RWPE2 (cell line): ENCODE measurements around the gene CST9L.

ENCODE experiments used
- ATAC-seq: fragments of 200-7000 bp; cut with Tn5 transposase; 3 replicates; pipeline ENCODE4 v1.9.1; 2021; ENCODE audit warnings: low read depth
- DNase-seq: peaks from one replicate; pipeline ENCODE4 v3.0.0-alpha.2; 2020; ENCODE audit warnings: low spot score
- H3K27ac ChIP-seq: fragments of 450-650 bp; 2 replicates; pipeline ENCODE4 v1.5.1; 2017; ENCODE audit warnings: mild to moderate bottlenecking; ENCODE audit not compliant: poor library complexity, severe bottlenecking
- H3K27me3 ChIP-seq: fragments of 250-450 bp; sonication (Bioruptor Pico); 2 replicates; pipeline ENCODE4 v1.5.1; 2021; ENCODE audit warnings: mild to moderate bottlenecking, moderate library complexity; ENCODE audit not compliant: insufficient read depth, poor library complexity, severe bottlenecking
- H3K36me3 ChIP-seq: fragments of 250-450 bp; sonication (Bioruptor Pico); 2 replicates; pipeline ENCODE4 v1.5.1; 2020; ENCODE audit warnings: low read depth, mild to moderate bottlenecking, moderate library complexity
- H3K4me1 ChIP-seq: fragments of 250-450 bp; sonication (Bioruptor Pico); 2 replicates; pipeline ENCODE4 v1.5.1; 2021; ENCODE audit warnings: mild to moderate bottlenecking, moderate library complexity; ENCODE audit not compliant: insufficient read depth, poor library complexity, severe bottlenecking
- H3K4me3 ChIP-seq: fragments of 250-450 bp; sonication (Bioruptor Pico); 2 replicates; pipeline ENCODE4 v1.5.1; 2021; ENCODE audit warnings: mild to moderate bottlenecking, moderate library complexity; ENCODE audit not compliant: severe bottlenecking
- H3K9me3 ChIP-seq: fragments of 250-450 bp; sonication (Bioruptor Pico); 2 replicates; pipeline ENCODE4 v1.5.1; 2021; ENCODE audit warnings: mild to moderate bottlenecking, moderate library complexity; ENCODE audit not compliant: severe bottlenecking
- TF ChIP-seq, protein P1 (sequence below): fragments of 450-650 bp; IDR thresholded peaks from one replicate; pipeline ENCODE4 v1.5.1; 2017; ENCODE audit warnings: mild to moderate bottlenecking, moderate library complexity; ENCODE audit not compliant: poor library complexity, severe bottlenecking

CST9L gene

DNA sequence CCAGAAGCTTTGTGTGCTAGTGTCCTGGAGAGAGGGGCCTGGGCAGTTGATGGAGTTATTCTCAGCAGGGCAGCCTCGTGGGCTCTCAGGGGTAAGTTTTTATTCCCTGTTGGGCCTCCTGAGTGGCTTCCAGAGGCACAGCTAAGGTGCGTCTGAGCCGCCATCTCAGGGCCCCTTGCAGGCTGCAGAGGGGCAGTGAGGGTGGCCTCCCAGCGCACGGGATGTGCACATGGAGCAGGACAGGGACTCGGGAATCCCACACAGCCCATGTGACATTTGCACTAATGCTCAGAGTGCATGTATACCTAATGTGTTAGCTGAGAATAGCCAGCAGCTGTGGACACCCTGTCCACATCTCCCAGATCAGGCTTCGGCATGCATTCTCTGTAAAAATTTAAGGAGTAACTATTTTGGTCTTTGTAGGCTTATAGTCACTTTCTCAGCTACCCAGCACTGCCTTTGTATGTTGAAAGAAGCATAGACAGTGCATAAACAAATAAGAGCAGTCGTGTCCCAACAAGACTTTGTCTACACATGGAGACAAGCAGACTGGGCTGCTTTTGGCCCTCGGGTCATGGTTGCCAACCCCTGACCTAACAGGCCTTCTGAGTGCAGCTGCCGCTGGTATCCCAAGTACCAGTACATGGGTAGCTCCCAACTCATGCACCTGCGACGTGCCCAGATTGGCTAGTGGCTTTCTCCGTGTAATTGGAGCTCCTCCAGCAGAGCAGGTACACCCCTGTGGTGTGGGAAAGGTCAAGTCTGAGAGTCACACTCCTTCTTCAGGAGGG, 18.6 kb upstream of the CST9L start:
- peak; percentile 29 for ATAC-seq
- Histone ChIP-seq H3K27me3 (no peaks in the 10 kb centered on the region), H3K9me3 (no peaks in the 10 kb centered on the region), H3K4me1 (peaks cover 45% of the 10 kb centered on the region), H3K36me3 (no peaks in the 10 kb centered on the region), H3K27ac (peak overlapping the region; percentile 55), H3K4me3 (no peak overlapping the region)
- TF ChIP-seq, protein P1, sequence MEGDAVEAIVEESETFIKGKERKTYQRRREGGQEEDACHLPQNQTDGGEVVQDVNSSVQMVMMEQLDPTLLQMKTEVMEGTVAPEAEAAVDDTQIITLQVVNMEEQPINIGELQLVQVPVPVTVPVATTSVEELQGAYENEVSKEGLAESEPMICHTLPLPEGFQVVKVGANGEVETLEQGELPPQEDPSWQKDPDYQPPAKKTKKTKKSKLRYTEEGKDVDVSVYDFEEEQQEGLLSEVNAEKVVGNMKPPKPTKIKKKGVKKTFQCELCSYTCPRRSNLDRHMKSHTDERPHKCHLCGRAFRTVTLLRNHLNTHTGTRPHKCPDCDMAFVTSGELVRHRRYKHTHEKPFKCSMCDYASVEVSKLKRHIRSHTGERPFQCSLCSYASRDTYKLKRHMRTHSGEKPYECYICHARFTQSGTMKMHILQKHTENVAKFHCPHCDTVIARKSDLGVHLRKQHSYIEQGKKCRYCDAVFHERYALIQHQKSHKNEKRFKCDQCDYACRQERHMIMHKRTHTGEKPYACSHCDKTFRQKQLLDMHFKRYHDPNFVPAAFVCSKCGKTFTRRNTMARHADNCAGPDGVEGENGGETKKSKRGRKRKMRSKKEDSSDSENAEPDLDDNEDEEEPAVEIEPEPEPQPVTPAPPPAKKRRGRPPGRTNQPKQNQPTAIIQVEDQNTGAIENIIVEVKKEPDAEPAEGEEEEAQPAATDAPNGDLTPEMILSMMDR = no peak
- no peak for DNase-seq

- TF ChIP-seq, protein P1 = no peak
- H3K36me3 ChIP-seq = no peaks in the 10 kb centered on the region
- H3K27ac ChIP-seq = peak overlapping the region; percentile 55
- DNase-seq (no peak), ATAC-seq (peak; percentile 7; the same call in 1 of the 3 replicates)
- H3K27me3 ChIP-seq = no peaks in the 10 kb centered on the region
- H3K4me1 ChIP-seq = peaks cover 46% of the 10 kb centered on the region
- H3K9me3 ChIP-seq = no peaks in the 10 kb centered on the region
- H3K4me3 ChIP-seq = no peak overlapping the region
Measured at GRCh38 chr20:23585808-23586734, 17.8 kb upstream of the CST9L start.

- TF ChIP-seq, protein P1 = no peak
- DNase-seq = no peak
- Histone ChIP-seq H3K27me3 (no peaks in the 10 kb centered on the region), H3K36me3 (no peaks in the 10 kb centered on the region), H3K9me3 (no peaks in the 10 kb centered on the region), H3K4me3 (no peak overlapping the region), H3K27ac (peak overlapping the region; percentile 55), H3K4me1 (peaks cover 46% of the 10 kb centered on the region)
- no peak for ATAC-seq
Measured at GRCh38 chr20:23585449-23585807, 17.1 kb upstream of the CST9L start.

DNA sequence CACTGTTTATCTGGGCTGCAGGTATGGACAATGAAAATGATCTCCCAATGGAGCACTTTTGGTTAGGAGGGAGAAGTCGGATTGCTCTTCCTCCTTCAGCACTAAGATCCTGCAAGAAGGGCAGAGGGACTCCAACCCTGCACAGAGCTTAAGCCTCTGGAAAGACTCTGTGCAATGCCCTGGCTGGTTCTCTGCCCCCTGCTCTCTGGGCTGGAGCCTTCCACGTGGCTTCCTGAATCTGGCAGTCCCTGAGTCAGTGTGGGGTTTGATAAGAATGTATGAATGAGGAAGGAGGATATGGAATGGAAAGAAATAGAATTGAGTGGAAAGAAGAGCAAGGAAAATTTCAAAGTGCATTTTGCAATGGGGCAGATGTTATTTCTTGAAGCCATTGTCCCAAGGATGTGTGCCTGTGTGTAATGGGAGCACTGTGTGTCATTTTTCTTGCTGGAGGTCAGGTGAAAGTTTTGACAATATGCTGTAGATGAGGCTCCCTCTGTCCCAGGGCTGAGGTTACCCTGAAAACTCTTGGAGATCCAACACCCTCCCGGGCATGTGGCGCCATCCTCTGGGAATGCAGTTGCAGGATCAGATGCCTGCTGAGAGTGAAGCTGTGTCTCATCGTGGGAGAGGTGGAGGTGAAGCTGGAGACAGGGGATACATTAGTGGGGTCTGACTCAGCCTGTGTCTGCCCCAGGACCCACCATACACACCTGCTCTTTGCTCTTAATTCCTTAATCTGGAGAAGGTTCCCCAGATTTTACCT, 16.3 kb upstream of the CST9L start:
- Histone ChIP-seq H3K27me3 (no peaks in the 10 kb centered on the region), H3K9me3 (no peaks in the 10 kb centered on the region), H3K27ac (peak overlapping the region; percentile 73), H3K4me1 (peaks cover 46% of the 10 kb centered on the region), H3K36me3 (no peaks in the 10 kb centered on the region), H3K4me3 (no peak overlapping the region)
- ATAC-seq (no peak), DNase-seq (no peak)
- TF ChIP-seq, protein P1 = no peak
